ENCODE measurements around the gene SNX9. TPM values are rescaled to one million over a fixed set of nuclear protein-coding genes. Genes with fewer than 3 reads are reported as not detected.
A peak's percentile ranks its signal among the peaks of the same experiment; 100 is the strongest.

Gene SNX9
- total RNA-seq, 1 experiment from 2014 or later = 31.3 TPM

DNA sequence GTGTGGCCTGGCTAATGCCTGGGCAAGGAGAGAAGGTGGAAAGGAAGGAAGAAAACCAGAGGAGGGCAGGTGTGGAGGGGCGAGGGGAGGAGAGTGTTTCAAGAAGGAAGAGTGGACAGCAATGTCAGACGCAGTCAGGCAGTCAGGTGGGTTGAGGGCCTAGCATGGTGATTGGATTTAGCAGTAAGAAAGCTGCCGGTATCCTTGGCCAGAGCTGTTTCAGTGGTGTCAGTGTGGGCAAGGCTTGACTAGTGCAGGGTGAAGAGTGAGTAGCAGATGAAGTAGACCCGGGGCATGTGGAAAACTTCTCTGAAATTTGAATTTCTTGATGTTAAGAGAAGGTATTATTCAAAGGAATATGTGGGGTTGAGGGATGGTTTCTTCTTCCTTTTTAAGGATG, 27.0 kb downstream of the SNX9 start:
- Histone ChIP-seq H3K27me3 (ENCODE audit: insufficient read depth, low read length) (no peaks in the 10 kb centered on the region), H3K14ac (ENCODE audit: insufficient read depth, low read length) (peak overlapping the region; percentile 90), H3K4me1 (ENCODE audit: insufficient read depth, low read length) (peaks cover 17% of the 10 kb centered on the region), H4K5ac (ENCODE audit: insufficient read length, low read depth, low read length) (no peak overlapping the region), H3K4ac (ENCODE audit: low read depth, low read length) (no peak overlapping the region), H3K4me2 (ENCODE audit: insufficient read depth, insufficient read length, low read length) (no peak overlapping the region), H3T11ph (ENCODE audit: low read length) (no peak overlapping the region), H3K79me1 (ENCODE audit: insufficient read depth, low read depth, low read length, poor library complexity, severe bottlenecking) (peaks cover 5% of the 10 kb centered on the region), H2BK20ac (ENCODE audit: low read depth, low read length, poor library complexity, severe bottlenecking) (no peak overlapping the region), H2AK5ac (ENCODE audit: insufficient read length, low read length) (no peak overlapping the region), H3K18ac (ENCODE audit: insufficient read length, low read depth, low read length) (peak overlapping the region; percentile 50), H3K79me2 (ENCODE audit: insufficient read depth, low read length) (peaks cover 49% of the 10 kb centered on the region; the same call in 1 of the 2 replicates), H3K23ac (ENCODE audit: insufficient read length, low read depth, low read length) (no peak overlapping the region), H3K23me2 (ENCODE audit: insufficient read length, low read depth, low read length, poor library complexity, severe bottlenecking) (no peaks in the 10 kb centered on the region), H4K8ac (replicated peaks; ENCODE audit: insufficient read length, low read depth, low read length) (no peak overlapping the region), H3K27ac (ENCODE audit: insufficient read length, low read depth, low read length) (no peak overlapping the region), H4K20me1 (ENCODE audit: control insufficient read depth, insufficient read depth, insufficient read length) (no peaks in the 10 kb centered on the region), H2AFZ (ENCODE audit: low read length) (no peak overlapping the region), H2BK5ac (ENCODE audit: insufficient read length, low read length) (no peak overlapping the region), H3K9me3 (ENCODE audit: control insufficient read depth, low read depth, low read length) (no peaks in the 10 kb centered on the region), H2BK15ac (ENCODE audit: low read depth, low read length) (no peak overlapping the region), H3K9ac (ENCODE audit: extremely low read depth, insufficient read length, low read length) (no peak overlapping the region), H3K56ac (ENCODE audit: insufficient read length, low read depth, low read length) (no peak overlapping the region), H2BK120ac (ENCODE audit: low read depth, low read length, poor library complexity, severe bottlenecking) (no peak overlapping the region), H2BK12ac (ENCODE audit: insufficient read length, low read depth, low read length) (no peak overlapping the region), H4K91ac (ENCODE audit: insufficient read length, low read depth, low read length) (peak overlapping the region; percentile 13)
- TF ChIP-seq, protein P1, sequence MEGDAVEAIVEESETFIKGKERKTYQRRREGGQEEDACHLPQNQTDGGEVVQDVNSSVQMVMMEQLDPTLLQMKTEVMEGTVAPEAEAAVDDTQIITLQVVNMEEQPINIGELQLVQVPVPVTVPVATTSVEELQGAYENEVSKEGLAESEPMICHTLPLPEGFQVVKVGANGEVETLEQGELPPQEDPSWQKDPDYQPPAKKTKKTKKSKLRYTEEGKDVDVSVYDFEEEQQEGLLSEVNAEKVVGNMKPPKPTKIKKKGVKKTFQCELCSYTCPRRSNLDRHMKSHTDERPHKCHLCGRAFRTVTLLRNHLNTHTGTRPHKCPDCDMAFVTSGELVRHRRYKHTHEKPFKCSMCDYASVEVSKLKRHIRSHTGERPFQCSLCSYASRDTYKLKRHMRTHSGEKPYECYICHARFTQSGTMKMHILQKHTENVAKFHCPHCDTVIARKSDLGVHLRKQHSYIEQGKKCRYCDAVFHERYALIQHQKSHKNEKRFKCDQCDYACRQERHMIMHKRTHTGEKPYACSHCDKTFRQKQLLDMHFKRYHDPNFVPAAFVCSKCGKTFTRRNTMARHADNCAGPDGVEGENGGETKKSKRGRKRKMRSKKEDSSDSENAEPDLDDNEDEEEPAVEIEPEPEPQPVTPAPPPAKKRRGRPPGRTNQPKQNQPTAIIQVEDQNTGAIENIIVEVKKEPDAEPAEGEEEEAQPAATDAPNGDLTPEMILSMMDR (conservative IDR thresholded peaks at IDR 0.05) = no peak
- Mint-ChIP-seq H3K27ac (peak overlapping the region; percentile 12 to 40 (median 19); a peak in 4 of 7 replicates), H3K4me3 (no peak overlapping the region), H3K4me1 (peaks cover 44 to 55% of the 10 kb centered on the region in 2 experiments), H3K36me3 (ENCODE audit: insufficient read depth in 1 of 3, low read depth in 3 of 3) (peaks cover 12 to 15% (median 12%) of the 10 kb centered on the region in 3 experiments), H3K9me3 (peaks cover 13 to 14% of the 10 kb centered on the region in 2 experiments; a peak in 4 of 5 replicates), H3K27me3 (ENCODE audit: low read depth) (no peaks in the 10 kb centered on the region)
- no peak for DNase-seq
- no CpG with 5 or more reads among the region's 4 CpGs for WGBS (ENCODE audit: extremely low coverage, insufficient read length, low lambda C conversion rate)

Data from H9 (cell line).